ENCODE results near the gene SCUBE2.

DNA sequence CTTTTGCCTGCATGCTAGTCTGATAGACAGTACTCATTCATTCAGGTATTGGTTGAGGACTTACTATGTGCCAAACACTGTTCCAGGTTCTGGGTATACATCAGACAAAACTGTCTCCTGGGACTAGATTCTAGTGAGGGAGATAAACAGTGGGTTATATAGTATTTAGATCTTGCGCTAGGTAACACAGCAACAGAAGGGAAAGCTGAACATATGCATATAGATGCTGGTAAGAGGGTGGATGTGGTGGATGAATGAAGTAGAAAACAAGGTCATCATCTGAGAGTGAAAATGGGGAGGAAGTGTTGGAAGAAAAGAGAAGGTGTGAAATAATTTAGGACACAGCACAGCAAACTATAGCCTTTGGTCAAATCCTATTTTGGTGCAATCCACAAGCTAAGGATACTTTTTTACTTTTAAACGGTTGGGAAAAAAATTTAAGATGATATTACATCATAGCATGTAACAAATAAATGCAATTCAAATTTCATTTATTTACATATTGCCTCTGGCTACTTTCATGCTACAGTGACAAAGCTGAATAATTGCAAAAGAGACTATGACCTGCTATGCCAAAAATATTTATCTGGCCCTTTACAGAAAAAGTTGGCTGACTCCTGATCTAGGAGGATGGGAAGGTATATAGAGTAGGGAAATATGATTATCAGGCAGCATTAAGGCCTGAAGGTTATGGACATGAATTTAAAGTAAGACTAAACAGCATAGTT lies 120.0 kb downstream of the SCUBE2 start:
- no peak for TF ChIP-seq POLR2A (IDR thresholded peaks at IDR 0.05)
- TF ChIP-seq, protein P1, sequence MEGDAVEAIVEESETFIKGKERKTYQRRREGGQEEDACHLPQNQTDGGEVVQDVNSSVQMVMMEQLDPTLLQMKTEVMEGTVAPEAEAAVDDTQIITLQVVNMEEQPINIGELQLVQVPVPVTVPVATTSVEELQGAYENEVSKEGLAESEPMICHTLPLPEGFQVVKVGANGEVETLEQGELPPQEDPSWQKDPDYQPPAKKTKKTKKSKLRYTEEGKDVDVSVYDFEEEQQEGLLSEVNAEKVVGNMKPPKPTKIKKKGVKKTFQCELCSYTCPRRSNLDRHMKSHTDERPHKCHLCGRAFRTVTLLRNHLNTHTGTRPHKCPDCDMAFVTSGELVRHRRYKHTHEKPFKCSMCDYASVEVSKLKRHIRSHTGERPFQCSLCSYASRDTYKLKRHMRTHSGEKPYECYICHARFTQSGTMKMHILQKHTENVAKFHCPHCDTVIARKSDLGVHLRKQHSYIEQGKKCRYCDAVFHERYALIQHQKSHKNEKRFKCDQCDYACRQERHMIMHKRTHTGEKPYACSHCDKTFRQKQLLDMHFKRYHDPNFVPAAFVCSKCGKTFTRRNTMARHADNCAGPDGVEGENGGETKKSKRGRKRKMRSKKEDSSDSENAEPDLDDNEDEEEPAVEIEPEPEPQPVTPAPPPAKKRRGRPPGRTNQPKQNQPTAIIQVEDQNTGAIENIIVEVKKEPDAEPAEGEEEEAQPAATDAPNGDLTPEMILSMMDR (IDR thresholded peaks at IDR 0.05): no peak

Data from testis (tissue), 2 donors.